Astrocyte of the cerebellum (primary cell): Measurements from ENCODE around the gene PARD3B.

Source experiments
- DNase-seq: peaks from one replicate; pipeline ENCODE4 v3.0.0-alpha.2; 2011; ENCODE audit warnings: low read depth
- H3K4me3 ChIP-seq: 2 replicates; pipeline ENCODE4 v1.5.1; 2011; ENCODE audit warnings: mild to moderate bottlenecking, low read depth, low read length, moderate library complexity
- CTCF ChIP-seq: IDR thresholded peaks from 2 replicates; pipeline ENCODE4 v1.5.1; 2012; ENCODE audit warnings: low read length, low read depth, moderate library complexity, mild to moderate bottlenecking; ENCODE audit errors: missing control alignments
- in situ Hi-C: cut with HindIII; loops from 2 replicates; pipeline ENCODE4 v1.10.0; 2017; ENCODE audit warnings: low sequenced_read_pairs

PARD3B gene

GRCh38 chr2:204722691-204723090, 177.4 kb downstream of the PARD3B start:
- in situ Hi-C loops = no loop called here
- no peak for TF ChIP-seq CTCF
- no peak for DNase-seq
- H3K4me3 ChIP-seq = no peak overlapping the region

GRCh38 chr2:204725693-204726360, 180.6 kb downstream of the PARD3B start:
- no peak overlapping the region for H3K4me3 ChIP-seq
- TF ChIP-seq CTCF = no peak
- no peak for DNase-seq
- in situ Hi-C loops = no loop called here

- in situ Hi-C loops = no loop called here
- TF ChIP-seq CTCF = no peak
- DNase-seq = no peak
- H3K4me3 ChIP-seq = no peak overlapping the region
These were observed 181.6 kb downstream of the PARD3B start for GRCh38 chr2:204726831-204727230.

- no peak overlapping the region for H3K4me3 ChIP-seq
- in situ Hi-C loops = no loop called here
- no peak for TF ChIP-seq CTCF
- DNase-seq = peak; percentile 1
These were observed 182.1 kb downstream of the PARD3B start for GRCh38 chr2:204727368-204727767.

GRCh38 chr2:204730603-204731002, 185.3 kb downstream of the PARD3B start:
- no peak for DNase-seq
- H3K4me3 ChIP-seq = no peak overlapping the region
- TF ChIP-seq CTCF = no peak
- in situ Hi-C loops = no loop called here

GRCh38 chr2:204732019-204732418, 186.7 kb downstream of the PARD3B start:
- peak; percentile 76 for DNase-seq
- TF ChIP-seq CTCF = no peak
- in situ Hi-C loops = no loop called here
- no peak overlapping the region for H3K4me3 ChIP-seq
